Activated CD4-positive, CD25-positive, alpha-beta regulatory T cell treated with anti-CD3 and anti-CD28 coated beads, Interleukin-2, amount 50 U/mL, for 72 hours (primary cell): ENCODE measurements around the gene GZMA.
"Not testable (repeated sequence)": the region's sequence is repeated elsewhere in the genome, so short reads cannot be mapped to it uniquely, and the experiment has no call there.

ENCODE experiments used
- DNase-seq: peaks from one replicate; pipeline ENCODE4 v3.0.0; 2021

The GZMA gene

GRCh38 chr5:55102348-55102747 is at the start of gene GZMA:
Gene GZMA, plus strand, starts transcription at chr5:55102646. Its CDS starts 37 bp downstream, at chr5:55102683.
- no peak for DNase-seq

GRCh38 chr5:55055183-55055582 is 47.3 kb upstream of the GZMA start:
- DNase-seq, result no peak

- DNase-seq, result peak; percentile 62
These were observed 40.2 kb upstream of the GZMA start for GRCh38 chr5:55062039-55062779.

- DNase-seq, result no peak
These were observed 39.1 kb upstream of the GZMA start for GRCh38 chr5:55063220-55063863.

- no peak for DNase-seq
These were observed 38.5 kb upstream of the GZMA start for GRCh38 chr5:55063899-55064298.

- no peak for DNase-seq
These were observed 37.9 kb upstream of the GZMA start for GRCh38 chr5:55064523-55064922.

- DNase-seq, result no peak
These were observed 36.2 kb upstream of the GZMA start for GRCh38 chr5:55066277-55066676.

- no peak for DNase-seq
These were observed 31.5 kb upstream of the GZMA start for GRCh38 chr5:55070968-55071367.

GRCh38 chr5:55071413-55071812 is 31.0 kb upstream of the GZMA start:
- DNase-seq, result no peak

- DNase-seq, result no peak
These were observed 29.8 kb upstream of the GZMA start for GRCh38 chr5:55072666-55073065.

GRCh38 chr5:55073211-55073610 is 29.2 kb upstream of the GZMA start:
- DNase-seq, result no peak

GRCh38 chr5:55081541-55081940 is 20.9 kb upstream of the GZMA start:
- DNase-seq, result no peak

GRCh38 chr5:55089301-55089700 is 13.1 kb upstream of the GZMA start:
- DNase-seq, result not testable (repeated sequence)

GRCh38 chr5:55091011-55091410 is 11.4 kb upstream of the GZMA start:
- not testable (repeated sequence) for DNase-seq

GRCh38 chr5:55096182-55096581 is 6.3 kb upstream of the GZMA start:
- DNase-seq, result no peak

- no peak for DNase-seq
These were observed 5.6 kb upstream of the GZMA start for GRCh38 chr5:55096861-55097260.

GRCh38 chr5:55101148-55101547 is 1.3 kb upstream of the GZMA start:
- not testable (repeated sequence) for DNase-seq

GRCh38 chr5:55101556-55102276 is 730 bp upstream of the GZMA start:
- no peak for DNase-seq

GRCh38 chr5:55104036-55104772 is 1.8 kb downstream of the GZMA start:
- DNase-seq, result no peak

GRCh38 chr5:55104946-55105701 is 2.7 kb downstream of the GZMA start:
- DNase-seq, result no peak

- DNase-seq, result not testable (repeated sequence)
These were observed 3.5 kb downstream of the GZMA start for GRCh38 chr5:55105976-55106375.

GRCh38 chr5:55108661-55109060 is 6.2 kb downstream of the GZMA start:
- no peak for DNase-seq
